Esophagus muscularis mucosa (tissue), 4 donors: ENCODE data around the gene MAN1A2.

Experiments
- CTCF ChIP-seq, 3 experiments: fragments of 200-600 bp in 2 of 3; fragments of 450-650 bp in 1 of 3; sonication (generic) in 2 of 3; IDR thresholded peaks; one replicate each; pipeline ENCODE4 v1.5.1; 2017 to 2019; ENCODE audit warnings: antibody characterized with exemption in 3 of 3, mild to moderate bottlenecking in 2 of 3, moderate library complexity in 1 of 3
- EP300 ChIP-seq: sonication (generic); formaldehyde crosslinking; IDR thresholded peaks from one replicate; pipeline ENCODE4 v1.6.1; 2017; ENCODE audit warnings: antibody characterized with exemption
- POLR2A ChIP-seq: fragments of 450-650 bp; IDR thresholded peaks from one replicate; pipeline ENCODE4 v1.6.1; 2017; ENCODE audit warnings: antibody characterized with exemption, moderate library complexity, mild to moderate bottlenecking, low read depth
- POLR2AphosphoS5 ChIP-seq, 2 donors: sonication (generic); formaldehyde crosslinking; IDR thresholded peaks; one replicate each; pipeline ENCODE4 v1.6.1; 2017; ENCODE audit warnings: antibody characterized with exemption in 2 of 2

- TF ChIP-seq EP300 = no peak
- no peak for TF ChIP-seq CTCF (IDR thresholded peaks at IDR 0.05)
- TF ChIP-seq POLR2AphosphoS5 (IDR thresholded peaks at IDR 0.05) = peak in 1 of 2 donors; percentile 36
- TF ChIP-seq POLR2A = no peak
Observed at GRCh38 chr1:117339866-117340700, 27.2 kb upstream of the MAN1A2 start.
